ENCODE measurements around the gene CEP170B. TPM values are rescaled to one million over a fixed set of nuclear protein-coding genes. Genes with fewer than 3 reads are reported as not detected.
"Not testable (repeated sequence)": the region's sequence is repeated elsewhere in the genome, so short reads cannot be mapped to it uniquely, and the experiment has no call there.

The CEP170B gene
- total RNA-seq, 4 donors from 2014 or later, result 42.1 to 112 (median 83.8) TPM

DNA sequence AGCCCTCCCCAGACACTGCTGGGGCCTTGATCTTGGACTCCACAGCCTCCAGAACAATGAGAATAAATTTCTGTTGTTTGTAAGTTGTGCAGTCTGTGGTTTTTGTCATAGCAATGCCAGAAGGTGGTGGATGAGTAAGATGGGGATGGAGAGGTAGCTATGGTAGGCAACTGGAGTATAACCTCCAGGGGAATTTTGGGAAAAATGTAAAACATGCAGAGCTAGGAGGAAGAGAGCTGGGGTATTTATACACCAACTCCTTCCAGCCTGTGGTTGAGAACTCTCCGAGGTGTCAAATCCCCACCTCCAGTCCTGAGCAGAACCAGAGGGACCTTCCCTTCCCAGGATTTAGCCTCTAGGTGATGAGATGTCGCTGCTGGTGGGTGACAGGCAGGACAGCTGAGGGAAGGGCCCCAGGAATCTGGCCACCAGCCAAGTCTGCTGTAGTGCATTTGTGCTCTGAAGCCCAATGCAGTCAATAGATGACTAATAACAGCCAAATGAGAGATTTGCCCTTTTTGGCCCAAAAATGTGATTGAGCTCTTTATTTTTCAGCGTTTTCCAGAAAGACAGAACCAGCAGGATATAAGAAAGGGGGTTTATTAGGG, 19.1 kb upstream of the CEP170B start:
- H3K4me3 ChIP-seq, result no peak overlapping the region
- H3K36me3 ChIP-seq, result no peaks in the 10 kb centered on the region
- TF ChIP-seq, protein P1, sequence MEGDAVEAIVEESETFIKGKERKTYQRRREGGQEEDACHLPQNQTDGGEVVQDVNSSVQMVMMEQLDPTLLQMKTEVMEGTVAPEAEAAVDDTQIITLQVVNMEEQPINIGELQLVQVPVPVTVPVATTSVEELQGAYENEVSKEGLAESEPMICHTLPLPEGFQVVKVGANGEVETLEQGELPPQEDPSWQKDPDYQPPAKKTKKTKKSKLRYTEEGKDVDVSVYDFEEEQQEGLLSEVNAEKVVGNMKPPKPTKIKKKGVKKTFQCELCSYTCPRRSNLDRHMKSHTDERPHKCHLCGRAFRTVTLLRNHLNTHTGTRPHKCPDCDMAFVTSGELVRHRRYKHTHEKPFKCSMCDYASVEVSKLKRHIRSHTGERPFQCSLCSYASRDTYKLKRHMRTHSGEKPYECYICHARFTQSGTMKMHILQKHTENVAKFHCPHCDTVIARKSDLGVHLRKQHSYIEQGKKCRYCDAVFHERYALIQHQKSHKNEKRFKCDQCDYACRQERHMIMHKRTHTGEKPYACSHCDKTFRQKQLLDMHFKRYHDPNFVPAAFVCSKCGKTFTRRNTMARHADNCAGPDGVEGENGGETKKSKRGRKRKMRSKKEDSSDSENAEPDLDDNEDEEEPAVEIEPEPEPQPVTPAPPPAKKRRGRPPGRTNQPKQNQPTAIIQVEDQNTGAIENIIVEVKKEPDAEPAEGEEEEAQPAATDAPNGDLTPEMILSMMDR (IDR thresholded peaks at IDR 0.05), result no peak
- TF ChIP-seq POLR2A (IDR thresholded peaks at IDR 0.05), result no peak
- no peaks in the 10 kb centered on the region for H3K9me3 ChIP-seq
- no peak overlapping the region for H3K27ac ChIP-seq
- peaks cover 0 to 19% (median 3%) of the 10 kb centered on the region in 4 donors for H3K4me1 ChIP-seq
- no peak for DNase-seq
- peaks cover 0 to 21% of the 10 kb centered on the region in 2 donors for H3K27me3 ChIP-seq

DNA sequence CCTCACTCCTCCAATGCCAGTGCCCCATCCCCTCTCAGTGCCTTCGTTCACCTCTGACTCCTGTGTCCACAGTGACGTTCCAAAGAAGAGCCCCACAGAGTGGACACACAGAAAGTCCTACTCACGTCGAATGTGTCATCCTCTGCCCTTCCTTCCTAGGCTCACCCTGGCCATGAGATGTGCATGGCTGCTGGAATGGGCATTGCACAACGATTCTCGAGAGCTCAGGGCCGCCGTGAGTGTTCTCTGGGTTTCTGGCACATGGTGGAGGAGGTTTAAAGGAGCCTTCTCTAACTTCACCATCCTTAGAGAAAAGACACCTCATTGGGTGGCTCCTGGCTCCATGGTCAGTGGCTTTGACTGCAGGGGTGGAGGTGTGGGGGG, 12.8 kb upstream of the CEP170B start:
- no peak for DNase-seq
- no peak overlapping the region for H3K4me3 ChIP-seq
- H3K9me3 ChIP-seq, result no peaks in the 10 kb centered on the region
- no peaks in the 10 kb centered on the region for H3K36me3 ChIP-seq
- H3K4me1 ChIP-seq, result no peaks in the 10 kb centered on the region
- no peaks in the 10 kb centered on the region for H3K27me3 ChIP-seq
- TF ChIP-seq, protein P1 (IDR thresholded peaks at IDR 0.05), result no peak
- TF ChIP-seq POLR2A (IDR thresholded peaks at IDR 0.05), result no peak
- H3K27ac ChIP-seq, result no peak overlapping the region

DNA sequence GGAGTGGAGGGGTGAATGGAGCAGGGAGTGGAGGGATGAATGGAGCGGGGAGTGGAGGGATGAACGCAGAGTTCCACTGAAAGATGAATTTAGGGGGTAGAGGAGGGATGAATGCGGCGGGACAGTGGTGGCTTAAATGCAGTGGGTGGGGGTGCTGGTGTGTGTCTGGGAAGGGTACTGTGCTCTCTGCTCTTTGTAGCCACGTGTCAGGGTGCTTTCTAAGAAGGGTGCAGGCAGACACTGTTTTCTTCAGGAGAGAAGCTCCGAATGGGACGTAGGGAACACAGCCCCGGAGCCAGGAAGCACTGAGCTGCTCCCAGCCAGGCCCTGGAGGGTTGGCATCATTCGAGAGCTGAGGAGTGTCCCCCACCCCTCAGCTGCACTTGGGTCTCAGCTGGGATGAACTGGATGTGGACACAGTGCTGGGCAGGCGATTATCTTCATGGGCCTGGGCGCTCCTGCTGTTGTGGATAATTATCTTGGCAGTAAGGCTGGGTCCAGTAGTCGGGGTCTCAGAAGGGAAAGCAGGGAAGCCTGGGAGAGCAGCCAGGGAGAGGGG, 9.5 kb upstream of the CEP170B start:
- no peak overlapping the region for H3K4me3 ChIP-seq
- H3K27me3 ChIP-seq, result no peaks in the 10 kb centered on the region
- H3K36me3 ChIP-seq, result no peaks in the 10 kb centered on the region
- TF ChIP-seq, protein P1 (IDR thresholded peaks at IDR 0.05), result no peak
- no peak for TF ChIP-seq POLR2A (IDR thresholded peaks at IDR 0.05)
- H3K9me3 ChIP-seq, result no peaks in the 10 kb centered on the region
- peak in 2 of 3 donors; percentile 35 to 47 for DNase-seq
- H3K4me1 ChIP-seq, result no peaks in the 10 kb centered on the region
- no peak overlapping the region for H3K27ac ChIP-seq

DNA sequence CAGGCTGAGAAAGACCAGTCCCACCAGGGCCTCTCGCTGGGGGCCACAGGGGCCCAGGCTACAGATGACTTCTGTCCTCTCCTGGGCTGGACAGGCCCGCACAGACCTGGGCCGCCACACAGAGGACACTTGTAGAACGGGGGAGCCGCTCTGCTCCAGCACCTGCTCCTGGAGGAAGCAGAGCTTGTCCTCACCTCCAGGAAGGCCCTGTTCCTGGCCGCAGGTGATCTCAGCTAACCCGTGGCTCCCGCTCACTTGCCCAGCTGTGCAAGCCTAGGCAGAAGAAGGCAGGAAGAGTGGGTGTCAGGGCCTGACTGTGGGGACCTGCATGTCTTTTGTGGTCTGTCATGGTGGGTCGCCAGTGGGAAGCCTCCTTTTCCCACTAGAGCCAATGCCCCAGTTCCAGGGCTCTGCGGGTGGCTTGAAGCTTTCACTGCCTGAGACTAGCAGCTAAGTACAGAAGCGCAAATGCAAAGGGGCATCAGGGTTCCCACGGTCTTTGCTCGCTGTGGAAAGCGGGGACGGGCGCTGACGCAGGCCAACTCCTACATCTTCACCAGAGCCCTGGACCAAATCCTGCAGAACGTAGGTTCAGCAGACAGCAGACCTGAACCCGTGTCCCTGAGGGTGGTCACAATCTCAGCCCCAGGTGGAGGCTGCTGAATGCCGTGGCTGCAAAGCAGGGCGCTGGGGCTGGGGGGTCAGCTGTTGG, 8.8 kb upstream of the CEP170B start:
- Histone ChIP-seq H3K4me3 (no peak overlapping the region), H3K36me3 (no peaks in the 10 kb centered on the region), H3K4me1 (no peaks in the 10 kb centered on the region), H3K9me3 (no peaks in the 10 kb centered on the region), H3K27ac (no peak overlapping the region), H3K27me3 (no peaks in the 10 kb centered on the region)
- peak in 2 of 3 donors; percentile 45 to 56 for DNase-seq
- TF ChIP-seq POLR2A (IDR thresholded peaks at IDR 0.05), result no peak
- TF ChIP-seq, protein P1 (IDR thresholded peaks at IDR 0.05), result no peak

DNA sequence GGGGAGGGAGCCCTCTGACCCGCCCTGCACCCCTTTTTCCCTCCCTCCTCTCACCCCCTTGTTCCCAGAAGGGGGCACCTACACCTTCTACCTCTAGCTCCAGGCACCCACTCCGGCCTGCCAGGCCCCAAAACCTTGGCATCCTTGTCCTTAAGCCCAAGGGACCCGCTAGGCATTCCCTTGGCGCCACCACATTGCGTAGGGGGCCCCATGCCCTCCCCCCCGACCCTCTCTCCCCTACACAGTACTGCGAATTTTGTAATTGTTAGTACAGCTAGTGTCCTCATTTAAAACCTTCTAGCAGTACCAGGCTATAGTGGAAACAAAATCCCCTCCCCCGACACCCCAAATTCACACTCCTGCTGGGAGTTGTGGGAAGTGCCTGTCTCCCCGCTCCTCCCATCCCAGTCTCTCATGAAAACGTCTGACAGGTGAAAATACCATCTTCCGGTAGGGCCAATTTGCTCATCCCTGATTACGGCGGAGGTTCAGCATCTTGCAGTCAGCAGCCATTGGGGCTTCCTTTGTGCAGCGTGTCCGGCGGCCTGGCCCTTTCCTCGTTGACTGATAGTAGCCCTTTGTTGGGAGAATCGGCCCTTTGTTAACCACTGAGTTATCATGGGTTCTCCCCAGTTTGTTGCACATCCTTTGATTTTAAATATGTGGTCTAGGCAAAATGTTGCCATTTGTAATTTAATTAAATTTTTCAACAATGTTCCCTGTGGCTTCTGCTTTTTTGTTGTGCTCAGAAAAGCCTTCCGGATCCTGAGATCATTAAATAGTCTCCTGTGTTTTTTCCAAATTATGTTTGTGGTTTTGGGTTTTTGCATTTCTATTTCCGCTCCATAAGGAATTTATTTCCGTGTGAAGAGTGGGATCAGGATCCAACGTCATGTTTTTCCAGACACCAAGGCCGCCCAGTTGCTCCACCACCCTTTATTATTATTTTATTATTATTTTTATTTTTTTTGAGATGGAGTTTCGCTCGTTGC, 7.9 kb upstream of the CEP170B start:
- no peak overlapping the region for H3K27ac ChIP-seq
- H3K9me3 ChIP-seq, result no peaks in the 10 kb centered on the region
- H3K4me3 ChIP-seq, result no peak overlapping the region
- H3K4me1 ChIP-seq, result no peaks in the 10 kb centered on the region
- no peaks in the 10 kb centered on the region for H3K27me3 ChIP-seq
- TF ChIP-seq POLR2A (IDR thresholded peaks at IDR 0.05), result no peak
- TF ChIP-seq, protein P1 (IDR thresholded peaks at IDR 0.05), result no peak
- H3K36me3 ChIP-seq, result no peaks in the 10 kb centered on the region
- peak in 1 of 3 donors; percentile 45 for DNase-seq

DNA sequence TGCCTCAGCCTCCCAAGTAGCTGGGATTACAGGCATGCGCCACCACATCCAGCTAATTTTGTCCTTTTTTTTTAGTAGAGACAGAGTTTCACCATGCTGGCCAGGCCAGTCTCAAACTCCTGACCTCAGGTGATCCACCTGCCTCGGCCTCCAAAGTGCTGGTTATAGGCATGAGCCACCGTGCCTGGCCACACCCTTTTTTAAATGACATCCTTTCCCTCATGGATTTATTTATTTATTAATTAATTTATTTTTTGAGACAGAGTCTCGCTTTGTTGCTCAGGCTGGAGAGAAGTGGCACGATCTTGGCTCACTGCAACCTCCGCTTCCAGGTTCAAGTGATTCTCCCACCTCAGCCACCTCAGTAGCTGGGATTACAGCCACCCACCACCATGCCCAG, 7.1 kb upstream of the CEP170B start:
- H3K36me3 ChIP-seq, H3K4me3 ChIP-seq, H3K27ac ChIP-seq, H3K9me3 ChIP-seq, H3K4me1 ChIP-seq, H3K27me3 ChIP-seq, DNase-seq: not testable (repeated sequence)
